Left ventricle myocardium inferior (tissue), 1 donor: ENCODE data around the gene FSD1L. TPM values are rescaled to one million over a fixed set of nuclear protein-coding genes. Genes with fewer than 3 reads are reported as not detected.

Source experiments
- DNase-seq: peaks from one replicate; pipeline ENCODE4 v3.0.0-alpha.2; 2020
- H3K27ac ChIP-seq: fragments of 200-600 bp; replicated peaks from 2 replicates; pipeline ENCODE4 v1.8.0; 2021
- H3K27me3 ChIP-seq: fragments of 200-600 bp; 2 replicates; pipeline ENCODE4 v1.8.0; 2021; ENCODE audit warnings: low read depth
- H3K36me3 ChIP-seq: fragments of 200-600 bp; 2 replicates; pipeline ENCODE4 v1.8.0; 2021
- H3K4me1 ChIP-seq: fragments of 200-600 bp; 2 replicates; pipeline ENCODE4 v1.8.0; 2021
- H3K4me3 ChIP-seq: fragments of 200-600 bp; 2 replicates; pipeline ENCODE4 v1.8.0; 2021; ENCODE audit warnings: mild to moderate bottlenecking, moderate library complexity
- H3K9me3 ChIP-seq: fragments of 200-600 bp; replicated peaks from 2 replicates; pipeline ENCODE4 v1.8.0; 2021
- intact Hi-C: fragments of 100-400 bp; cut with micrococcal nuclease; formaldehyde crosslinking; loops from one replicate; pipeline ENCODE4 v1.11.0; 2022
- total RNA-seq: library from RNA; stranded (reverse); fragmentation: NEBNext Ultra II Directional; extraction: Animal tissue kit (Norgen Biotek cat#: 25700); gene quantifications from one replicate; pipeline ENCODE4 v1.2.1, GENCODE V29; 2021
- TF ChIP-seq, protein P1 (sequence below): fragments of 200-600 bp; IDR thresholded peaks from 2 replicates; pipeline ENCODE4 v1.8.0; 2021; ENCODE audit warnings: antibody characterized with exemption, mild to moderate bottlenecking, borderline replicate concordance
- donor health status: DM: no; HTN: yes; CAD: no; lungs with severe emphysema.

FSD1L gene
- total RNA-seq, 1 donor from 2014 or later, result 7.6 TPM

DNA sequence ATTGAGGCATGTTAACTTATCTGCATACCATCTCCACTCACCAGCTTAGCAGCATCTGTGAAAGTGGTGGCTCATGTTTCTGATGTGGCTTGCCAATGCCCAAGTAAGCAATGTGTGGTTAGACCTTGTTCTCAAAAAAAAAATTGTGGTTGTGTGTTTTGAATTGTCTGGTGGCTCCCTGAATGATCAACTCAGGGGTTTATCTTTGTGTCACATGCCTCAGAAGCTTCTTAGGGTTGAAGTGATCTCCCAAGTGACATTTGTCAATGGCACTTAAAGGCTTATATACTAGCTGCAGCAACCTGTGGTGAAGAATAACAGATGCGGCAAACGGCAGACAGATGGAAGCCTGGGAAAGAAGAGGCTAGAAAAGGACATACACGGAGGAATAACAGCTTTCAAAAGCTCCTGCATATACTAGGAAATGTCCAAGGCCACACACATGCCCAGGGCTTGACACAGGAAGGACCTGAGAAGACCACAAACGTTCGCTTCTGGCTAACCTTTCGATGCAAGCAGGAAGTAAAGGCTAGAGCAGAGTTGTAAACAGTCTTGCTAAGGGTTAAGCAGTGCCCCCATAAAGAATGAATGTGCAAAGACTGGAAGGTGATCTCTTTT, 42.2 kb upstream of the FSD1L start:
- TF ChIP-seq, protein P1, sequence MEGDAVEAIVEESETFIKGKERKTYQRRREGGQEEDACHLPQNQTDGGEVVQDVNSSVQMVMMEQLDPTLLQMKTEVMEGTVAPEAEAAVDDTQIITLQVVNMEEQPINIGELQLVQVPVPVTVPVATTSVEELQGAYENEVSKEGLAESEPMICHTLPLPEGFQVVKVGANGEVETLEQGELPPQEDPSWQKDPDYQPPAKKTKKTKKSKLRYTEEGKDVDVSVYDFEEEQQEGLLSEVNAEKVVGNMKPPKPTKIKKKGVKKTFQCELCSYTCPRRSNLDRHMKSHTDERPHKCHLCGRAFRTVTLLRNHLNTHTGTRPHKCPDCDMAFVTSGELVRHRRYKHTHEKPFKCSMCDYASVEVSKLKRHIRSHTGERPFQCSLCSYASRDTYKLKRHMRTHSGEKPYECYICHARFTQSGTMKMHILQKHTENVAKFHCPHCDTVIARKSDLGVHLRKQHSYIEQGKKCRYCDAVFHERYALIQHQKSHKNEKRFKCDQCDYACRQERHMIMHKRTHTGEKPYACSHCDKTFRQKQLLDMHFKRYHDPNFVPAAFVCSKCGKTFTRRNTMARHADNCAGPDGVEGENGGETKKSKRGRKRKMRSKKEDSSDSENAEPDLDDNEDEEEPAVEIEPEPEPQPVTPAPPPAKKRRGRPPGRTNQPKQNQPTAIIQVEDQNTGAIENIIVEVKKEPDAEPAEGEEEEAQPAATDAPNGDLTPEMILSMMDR, result no peak
- peaks cover 15% of the 10 kb centered on the region for H3K9me3 ChIP-seq
- H3K27ac ChIP-seq, result no peak overlapping the region
- DNase-seq, result no peak
- intact Hi-C loops, result no loop called here
- no peaks in the 10 kb centered on the region for H3K36me3 ChIP-seq
- no peaks in the 10 kb centered on the region for H3K4me1 ChIP-seq
- H3K4me3 ChIP-seq, result no peak overlapping the region
- H3K27me3 ChIP-seq, result no peaks in the 10 kb centered on the region

DNA sequence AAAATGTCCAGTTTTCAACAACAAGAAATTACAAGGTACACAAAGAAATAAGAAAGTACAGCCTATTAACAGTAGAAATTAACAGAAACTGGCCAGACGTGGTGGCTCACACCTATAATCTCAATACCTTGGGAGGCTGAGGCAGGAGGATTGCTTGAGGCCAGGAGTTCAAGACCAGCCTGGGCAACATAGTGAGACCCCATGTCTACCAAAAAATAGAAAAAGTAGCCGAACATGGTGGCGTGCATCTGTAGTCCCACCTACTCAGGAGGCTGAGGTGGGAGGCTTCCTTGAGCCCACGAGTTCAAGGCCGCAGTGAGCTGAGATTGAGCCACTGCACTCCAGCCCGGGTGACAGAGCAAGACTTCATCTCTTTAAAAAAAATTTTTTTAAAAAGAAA, 41.5 kb upstream of the FSD1L start:
- no peaks in the 10 kb centered on the region for H3K4me1 ChIP-seq
- no peaks in the 10 kb centered on the region for H3K36me3 ChIP-seq
- H3K9me3 ChIP-seq, result peaks cover 22% of the 10 kb centered on the region
- H3K4me3 ChIP-seq, result no peak overlapping the region
- intact Hi-C loops, result no loop called here
- no peak for DNase-seq
- no peak overlapping the region for H3K27ac ChIP-seq
- TF ChIP-seq, protein P1, result no peak
- H3K27me3 ChIP-seq, result no peaks in the 10 kb centered on the region

DNA sequence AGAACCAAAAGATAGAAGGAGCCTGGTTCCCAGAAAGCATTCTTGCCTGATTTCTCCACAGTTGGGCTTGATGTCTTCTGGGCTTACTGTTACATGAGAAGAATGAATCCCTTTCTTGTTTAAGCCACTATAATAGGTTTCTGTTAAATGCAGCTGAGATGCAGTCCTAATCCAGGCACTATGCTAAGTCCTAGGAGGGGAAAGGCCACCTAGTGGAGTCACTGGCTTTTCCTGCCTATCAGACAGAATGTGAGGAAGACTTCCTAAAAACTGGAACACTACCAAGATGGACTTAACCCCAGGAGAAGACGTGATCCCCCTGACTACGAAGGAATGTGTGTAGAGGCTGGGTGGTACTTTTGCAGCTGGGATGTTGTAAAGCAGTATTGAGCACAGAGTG, 34.3 kb upstream of the FSD1L start:
- H3K36me3 ChIP-seq, result no peaks in the 10 kb centered on the region
- H3K9me3 ChIP-seq, result peaks cover 32% of the 10 kb centered on the region
- H3K27me3 ChIP-seq, result no peaks in the 10 kb centered on the region
- DNase-seq, result no peak
- H3K4me3 ChIP-seq, result no peak overlapping the region
- H3K4me1 ChIP-seq, result peaks cover 3% of the 10 kb centered on the region
- intact Hi-C loops, result loop anchor here (5.0 to 10.0 kb wide), 2 partner anchors 259 to 546 kb away; no protein-coding TSS in a partner anchor
- no peak overlapping the region for H3K27ac ChIP-seq
- TF ChIP-seq, protein P1, result peak; percentile 41

DNA sequence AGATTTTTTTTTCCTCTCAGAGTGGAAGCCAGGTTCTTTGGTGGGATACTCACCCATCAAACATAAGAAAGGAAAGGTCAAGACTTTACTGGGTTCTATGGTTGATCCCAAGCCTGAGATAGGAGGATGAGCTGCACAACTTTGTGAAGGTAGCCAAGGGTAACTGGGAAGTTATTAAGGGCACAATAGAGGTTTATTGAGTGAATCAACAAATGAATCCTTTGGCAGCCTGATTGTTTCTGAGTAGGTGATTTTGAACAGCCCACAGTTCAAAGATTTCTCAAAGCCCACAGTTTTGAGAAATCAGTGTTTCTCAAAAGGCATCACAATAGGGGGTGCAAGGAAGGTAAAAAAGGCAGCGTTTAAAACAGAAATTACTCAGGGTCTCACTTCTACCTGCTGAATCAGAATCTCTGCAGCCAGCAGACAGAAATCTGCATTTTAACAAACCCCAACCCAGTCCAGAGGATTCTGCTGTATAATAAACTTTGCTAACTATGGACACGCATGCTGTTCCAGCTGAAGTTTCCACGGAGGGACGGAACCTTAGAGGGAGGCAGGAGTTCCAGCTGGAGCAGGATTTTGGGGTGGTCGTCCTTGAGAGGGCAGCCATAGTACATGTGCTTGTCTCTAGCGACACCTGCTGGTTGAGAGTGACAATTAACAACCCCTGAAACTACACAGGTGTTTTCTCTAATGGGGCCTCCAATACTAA, 32.7 kb upstream of the FSD1L start:
- TF ChIP-seq, protein P1, result peak; percentile 88
- H3K27me3 ChIP-seq, result no peaks in the 10 kb centered on the region
- intact Hi-C loops, result loop anchor here (5.0 to 10.0 kb wide), 2 partner anchors 260 to 548 kb away; no protein-coding TSS in a partner anchor
- no peaks in the 10 kb centered on the region for H3K36me3 ChIP-seq
- H3K27ac ChIP-seq, result no peak overlapping the region
- H3K4me1 ChIP-seq, result peaks cover 3% of the 10 kb centered on the region
- no peak overlapping the region for H3K4me3 ChIP-seq
- H3K9me3 ChIP-seq, result peaks cover 22% of the 10 kb centered on the region
- DNase-seq, result no peak

DNA sequence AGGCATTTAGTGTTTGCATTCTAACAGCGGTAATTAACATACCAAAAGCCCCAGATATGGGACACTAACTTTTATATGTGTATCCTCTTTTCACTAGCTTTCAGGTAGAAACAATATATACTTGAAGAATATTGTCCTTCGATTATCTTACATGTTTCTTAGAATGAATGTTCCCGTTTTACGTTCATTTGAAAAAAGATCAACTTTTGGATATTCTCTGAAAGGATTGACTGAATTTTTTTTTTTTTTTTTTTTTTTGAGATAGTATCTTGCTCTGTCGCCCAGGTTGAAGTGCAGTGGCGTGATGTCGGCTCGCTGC, 32.2 kb upstream of the FSD1L start:
- H3K9me3 ChIP-seq, result peaks cover 17% of the 10 kb centered on the region
- TF ChIP-seq, protein P1, result no peak
- intact Hi-C loops, result loop anchor here (10.0 kb wide), 1 partner anchor 261 kb away; no protein-coding TSS in a partner anchor
- no peak overlapping the region for H3K27ac ChIP-seq
- H3K27me3 ChIP-seq, result no peaks in the 10 kb centered on the region
- no peak overlapping the region for H3K4me3 ChIP-seq
- H3K36me3 ChIP-seq, result no peaks in the 10 kb centered on the region
- DNase-seq, result no peak
- peaks cover 3% of the 10 kb centered on the region for H3K4me1 ChIP-seq
